ENCODE results near the gene SCN11A. TPM values are rescaled to one million over a fixed set of nuclear protein-coding genes. Genes with fewer than 3 reads are reported as not detected.

Gene SCN11A
- total RNA-seq, 4 donors from 2014 or later, result 0.10 to 0.64 (median 0.21) TPM

- no peak for DNase-seq (ENCODE audit: low spot score in 2 of 2)
- Histone ChIP-seq H3K4me1 (peaks cover 11% of the 10 kb centered on the region), H3K27ac (no peak overlapping the region), H3K27me3 (no peaks in the 10 kb centered on the region), H3K4me3 (no peak overlapping the region), H3K36me3 (no peaks in the 10 kb centered on the region), H3K9me3 (no peaks in the 10 kb centered on the region)
- 55% methylated on average over 6 of the region's 6 CpGs for WGBS
- no peak for TF ChIP-seq CTCF (IDR thresholded peaks at IDR 0.05)
- TF ChIP-seq POLR2A (IDR thresholded peaks at IDR 0.05), result no peak
- TF ChIP-seq POLR2AphosphoS5 (IDR thresholded peaks at IDR 0.05), result no peak
- no peak for TF ChIP-seq EP300 (IDR thresholded peaks at IDR 0.05)
Measured at GRCh38 chr3:39025222-39025970, 26.3 kb downstream of the SCN11A start.

GRCh38 chr3:39024497-39024896, 27.2 kb downstream of the SCN11A start:
- Histone ChIP-seq H3K4me3 (no peak overlapping the region), H3K36me3 (no peaks in the 10 kb centered on the region), H3K4me1 (peaks cover 11% of the 10 kb centered on the region), H3K27ac (no peak overlapping the region), H3K9me3 (no peaks in the 10 kb centered on the region), H3K27me3 (no peaks in the 10 kb centered on the region)
- TF ChIP-seq CTCF (IDR thresholded peaks at IDR 0.05) (no peak), POLR2A (IDR thresholded peaks at IDR 0.05) (no peak), EP300 (IDR thresholded peaks at IDR 0.05) (no peak), POLR2AphosphoS5 (IDR thresholded peaks at IDR 0.05) (no peak)
- DNase-seq (ENCODE audit: low spot score in 2 of 2), result no peak

- no peaks in the 10 kb centered on the region for H3K27me3 ChIP-seq
- TF ChIP-seq CTCF (IDR thresholded peaks at IDR 0.05) (no peak), POLR2AphosphoS5 (IDR thresholded peaks at IDR 0.05) (no peak), EP300 (IDR thresholded peaks at IDR 0.05) (no peak), POLR2A (IDR thresholded peaks at IDR 0.05) (no peak)
- H3K4me1 ChIP-seq, result peaks cover 11% of the 10 kb centered on the region
- H3K27ac ChIP-seq, result no peak overlapping the region
- H3K36me3 ChIP-seq, result no peaks in the 10 kb centered on the region
- no peak overlapping the region for H3K4me3 ChIP-seq
- no peak for DNase-seq (ENCODE audit: low spot score in 2 of 2)
- no peaks in the 10 kb centered on the region for H3K9me3 ChIP-seq
Measured at GRCh38 chr3:39022286-39022630, 29.5 kb downstream of the SCN11A start.

GRCh38 chr3:39021465-39022285, 30.1 kb downstream of the SCN11A start:
- TF ChIP-seq CTCF (IDR thresholded peaks at IDR 0.05), result no peak
- TF ChIP-seq POLR2A (IDR thresholded peaks at IDR 0.05), result no peak
- no peak for TF ChIP-seq EP300 (IDR thresholded peaks at IDR 0.05)
- no peak for TF ChIP-seq POLR2AphosphoS5 (IDR thresholded peaks at IDR 0.05)
- no peak for DNase-seq (ENCODE audit: low spot score in 2 of 2)
- no peak overlapping the region for H3K27ac ChIP-seq
- H3K36me3 ChIP-seq, result no peaks in the 10 kb centered on the region
- H3K4me1 ChIP-seq, result peaks cover 11% of the 10 kb centered on the region
- 68% methylated on average over 4 of the region's 4 CpGs for WGBS
- no peaks in the 10 kb centered on the region for H3K27me3 ChIP-seq
- H3K9me3 ChIP-seq, result no peaks in the 10 kb centered on the region
- no peak overlapping the region for H3K4me3 ChIP-seq

GRCh38 chr3:39021029-39021428, 30.7 kb downstream of the SCN11A start:
- no peak overlapping the region for H3K27ac ChIP-seq
- no peaks in the 10 kb centered on the region for H3K27me3 ChIP-seq
- no peak overlapping the region for H3K4me3 ChIP-seq
- 97% methylated on average over 1 of the region's 1 CpG for WGBS
- H3K9me3 ChIP-seq, result no peaks in the 10 kb centered on the region
- no peak for DNase-seq (ENCODE audit: low spot score in 2 of 2)
- no peak for TF ChIP-seq EP300 (IDR thresholded peaks at IDR 0.05)
- TF ChIP-seq POLR2AphosphoS5 (IDR thresholded peaks at IDR 0.05), result no peak
- TF ChIP-seq CTCF (IDR thresholded peaks at IDR 0.05), result no peak
- TF ChIP-seq POLR2A (IDR thresholded peaks at IDR 0.05), result no peak
- peaks cover 11% of the 10 kb centered on the region for H3K4me1 ChIP-seq
- H3K36me3 ChIP-seq, result no peaks in the 10 kb centered on the region

All from suprapubic skin (tissue), 4 donors.